ENCODE data around the gene MUC5B.

The MUC5B gene

DNA sequence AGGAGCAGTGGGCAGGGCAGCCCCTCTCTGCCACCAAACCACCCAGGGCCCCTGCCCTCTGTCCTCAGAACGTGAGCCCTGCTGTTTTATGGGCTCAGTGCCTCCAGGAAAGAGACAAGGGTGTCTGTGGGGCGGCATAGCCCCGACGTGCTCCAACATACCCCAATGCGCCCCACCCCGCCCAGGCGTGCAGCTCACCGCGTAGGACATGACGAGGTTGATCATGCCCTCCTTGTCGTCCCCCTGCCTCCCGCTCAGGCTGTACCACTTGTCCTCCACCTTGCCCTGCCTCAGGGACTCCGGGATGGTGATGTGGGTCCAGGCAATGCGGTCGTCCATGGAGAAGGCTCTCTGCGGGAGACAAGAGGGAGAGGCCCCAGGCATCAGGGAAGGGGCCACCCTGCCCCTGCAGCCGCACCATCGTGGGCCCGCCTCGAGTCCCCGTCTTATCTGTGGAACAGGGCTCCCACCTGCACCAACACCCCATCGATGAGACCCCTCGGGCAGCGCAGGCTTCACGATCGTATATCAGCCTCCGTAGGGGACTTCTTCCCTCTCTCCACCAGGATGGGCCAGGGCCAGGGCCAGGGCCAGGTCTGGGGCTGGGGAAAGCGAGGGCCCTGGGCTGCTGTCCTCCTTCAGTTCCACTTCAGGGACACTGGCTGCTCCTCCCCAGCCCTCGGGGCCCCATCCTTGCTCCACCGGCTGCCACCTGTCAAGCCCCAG is 65.7 kb downstream of the MUC5B start:
- peak; percentile 7 for DNase-seq

DNA sequence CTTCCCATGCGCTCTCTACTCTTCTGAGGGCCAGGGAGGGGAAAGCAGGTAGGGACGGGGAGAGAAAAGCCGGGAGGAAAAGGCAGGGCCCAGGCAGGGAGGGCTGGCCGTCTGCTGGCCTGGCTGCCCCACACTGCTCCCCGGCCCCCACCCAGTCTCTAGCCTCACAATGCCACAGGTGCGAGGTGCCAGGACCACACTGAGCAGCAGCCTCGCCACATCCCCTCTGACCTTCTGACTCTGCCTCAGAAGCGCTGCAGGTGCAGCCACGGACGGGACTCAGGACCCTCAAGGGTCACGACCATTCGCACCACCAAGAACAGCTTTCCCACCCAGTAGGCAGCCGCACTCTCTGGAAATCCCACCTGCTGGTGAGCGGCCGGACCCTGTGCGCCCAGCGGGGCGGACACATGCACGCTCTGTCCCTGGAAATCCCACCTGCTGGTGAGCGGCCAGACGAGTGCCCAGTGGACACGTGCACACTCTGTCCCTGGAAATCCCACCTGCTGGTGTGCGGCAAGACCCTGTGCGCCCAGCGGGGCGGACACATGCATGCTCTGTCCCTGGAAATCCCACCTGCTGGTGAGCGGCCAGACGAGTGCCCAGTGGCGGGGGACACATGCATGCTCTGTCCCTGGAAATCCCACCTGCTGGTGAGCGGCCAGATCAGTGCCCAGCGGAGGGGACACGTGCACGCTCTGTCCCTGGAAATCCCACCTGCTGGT is 66.5 kb downstream of the MUC5B start:
- DNase-seq: peak; percentile 9

DNA sequence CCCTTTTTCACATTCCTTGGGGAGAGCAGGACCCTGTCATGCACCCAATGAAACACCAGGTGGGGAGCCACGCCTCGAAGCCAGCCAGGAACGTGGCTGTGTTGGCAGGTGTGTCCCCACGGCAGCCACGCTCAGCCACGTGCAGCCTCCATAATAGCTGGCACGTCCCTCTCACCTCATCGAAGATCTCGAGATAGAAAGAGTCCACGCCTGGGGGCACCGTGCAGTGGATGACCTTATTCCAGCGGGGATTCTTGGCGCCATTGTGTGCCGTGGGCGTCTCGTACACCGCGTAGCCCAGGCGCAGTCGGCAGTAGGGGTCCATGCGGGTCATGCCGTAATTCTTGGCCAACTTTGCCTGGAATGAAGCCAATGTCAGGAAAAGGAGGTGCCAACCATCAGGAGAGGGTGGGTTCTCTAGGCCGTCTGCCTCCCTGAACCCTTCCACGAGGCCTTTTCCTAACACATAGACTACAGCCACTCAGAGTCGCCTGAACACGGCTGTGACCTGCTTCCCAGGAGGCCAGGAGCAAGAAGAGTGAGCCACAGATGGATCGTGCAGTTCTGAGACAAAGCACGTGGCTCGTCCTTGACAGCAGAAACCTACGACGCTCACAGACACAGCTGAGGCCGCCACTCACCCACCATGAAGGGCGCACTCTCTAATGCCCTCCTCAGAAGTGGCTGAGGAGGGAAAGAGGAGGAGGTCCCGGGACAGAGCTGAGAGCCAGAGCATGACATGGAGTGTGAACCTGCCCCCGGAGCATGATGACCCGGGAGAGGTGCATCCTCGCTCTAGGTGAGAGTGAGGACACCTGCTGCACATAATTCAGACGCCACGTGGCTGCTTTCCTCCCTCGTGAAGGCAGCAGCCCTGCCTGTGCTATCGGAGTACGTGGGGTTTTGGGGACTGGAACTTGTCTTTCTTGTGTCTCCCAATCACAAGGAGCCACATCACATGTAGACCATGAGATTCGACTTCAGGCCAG is 67.5 kb downstream of the MUC5B start:
- peak; percentile 16 for DNase-seq

DNA sequence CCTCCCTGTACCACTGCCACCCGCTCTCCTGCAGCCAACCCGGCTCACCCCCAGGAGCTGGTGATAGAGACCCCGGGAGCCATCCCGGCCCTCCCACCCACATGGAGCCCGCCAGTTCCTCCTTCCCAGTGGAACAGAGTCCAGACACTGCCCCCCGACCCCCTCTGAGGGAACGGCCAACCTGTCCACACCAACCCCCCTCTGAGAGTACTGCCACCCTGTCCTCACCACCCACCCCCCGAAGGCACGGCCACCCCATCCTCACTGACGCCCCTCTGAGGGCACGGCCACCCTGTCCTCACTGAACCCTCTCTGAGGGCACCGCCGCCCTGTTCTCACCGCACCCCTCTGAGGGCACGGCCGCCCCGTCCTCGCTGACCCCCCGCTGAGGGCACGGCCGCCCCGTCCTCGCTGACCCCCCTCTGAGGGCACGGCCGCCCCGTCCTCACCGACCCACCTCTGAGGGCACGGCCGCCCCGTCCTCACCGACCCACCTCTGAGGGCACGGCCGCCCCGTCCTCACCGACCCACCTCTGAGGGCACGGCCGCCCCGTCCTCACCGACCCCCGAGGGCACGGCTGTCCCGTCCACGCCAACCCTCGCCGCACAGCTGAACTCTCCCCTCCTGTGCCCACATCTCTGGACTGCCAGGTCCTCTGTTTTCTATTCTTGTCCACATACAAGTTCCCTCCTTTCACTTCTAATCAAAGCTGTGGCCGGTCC is 68.6 kb downstream of the MUC5B start:
- DNase-seq: peak; percentile 13

DNA sequence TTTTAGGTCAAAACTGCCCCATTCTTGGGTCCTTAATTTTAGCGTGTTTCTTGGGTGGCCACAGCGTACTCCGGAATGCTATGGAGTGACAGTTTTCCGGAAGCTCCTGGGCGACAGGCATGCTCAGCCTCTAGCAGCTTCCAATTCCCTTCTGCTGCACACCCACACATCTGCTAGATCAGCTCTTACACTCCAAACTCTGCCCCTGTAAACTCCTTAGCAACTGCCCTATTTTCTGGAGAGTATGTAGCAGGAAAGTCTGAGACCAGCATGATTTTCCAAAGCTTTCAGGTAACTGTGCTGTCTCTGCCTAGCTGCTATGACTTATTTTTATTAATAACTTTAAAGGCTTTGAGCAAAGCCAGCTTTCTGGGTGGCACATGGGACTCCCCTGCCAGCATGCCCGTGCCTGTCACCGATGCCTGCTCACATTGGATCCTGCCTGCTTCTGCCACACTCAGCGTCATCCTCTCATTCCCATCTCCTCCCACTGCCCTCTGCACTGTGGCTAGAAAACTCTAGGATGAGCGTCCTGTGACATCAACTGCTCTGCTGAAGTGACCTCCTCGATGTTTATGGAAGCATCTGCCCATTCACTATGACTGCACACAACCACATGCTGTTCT is 69.3 kb downstream of the MUC5B start:
- DNase-seq: peak; percentile 2

DNA sequence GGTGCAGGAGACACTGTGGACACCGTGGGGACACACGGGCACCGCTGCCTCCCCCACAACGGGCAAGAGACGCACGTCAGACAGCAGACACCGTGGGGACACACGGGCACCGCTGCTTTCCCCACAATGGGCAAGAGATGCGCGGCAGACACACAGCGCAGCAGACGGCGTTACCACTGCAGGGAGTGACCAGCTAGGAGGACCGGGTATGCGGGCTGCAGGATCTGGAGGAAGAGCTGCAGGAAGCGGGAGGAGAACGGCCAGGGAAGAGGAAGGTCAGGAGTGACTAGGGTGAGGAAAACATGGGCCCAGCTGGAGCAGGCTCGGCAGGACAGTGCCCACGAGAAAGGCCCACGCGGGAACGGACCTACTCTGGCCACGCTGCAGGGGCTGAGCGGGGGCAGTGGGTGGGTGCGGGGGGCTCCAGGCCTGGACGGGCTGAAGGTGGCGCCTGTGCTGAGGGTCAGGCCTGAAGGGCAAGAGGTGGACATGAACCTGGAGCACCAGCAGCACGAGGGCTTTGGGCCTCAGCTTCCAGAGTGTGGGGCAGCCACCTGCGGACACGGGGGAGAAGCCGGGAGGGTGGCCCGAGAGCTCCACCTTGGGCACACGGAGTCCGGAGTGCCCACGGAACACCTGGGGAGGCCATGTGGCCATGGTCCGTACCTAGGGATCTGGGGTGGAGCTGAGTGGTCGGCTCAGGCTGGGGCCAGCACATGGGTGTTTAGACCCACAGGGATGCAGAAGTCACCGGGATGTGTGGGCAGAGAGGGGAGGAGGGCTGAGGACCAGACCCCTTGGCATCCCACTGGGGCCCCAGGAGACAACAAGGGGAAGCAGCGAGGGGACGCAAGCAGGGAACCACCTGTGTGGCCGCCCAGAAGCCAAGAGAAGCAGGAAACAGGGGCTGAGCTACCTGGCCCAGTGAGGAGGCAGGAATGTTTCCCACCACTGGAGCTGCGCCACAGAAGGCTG is 70.1 kb downstream of the MUC5B start:
- peak; percentile 20 for DNase-seq

DNA sequence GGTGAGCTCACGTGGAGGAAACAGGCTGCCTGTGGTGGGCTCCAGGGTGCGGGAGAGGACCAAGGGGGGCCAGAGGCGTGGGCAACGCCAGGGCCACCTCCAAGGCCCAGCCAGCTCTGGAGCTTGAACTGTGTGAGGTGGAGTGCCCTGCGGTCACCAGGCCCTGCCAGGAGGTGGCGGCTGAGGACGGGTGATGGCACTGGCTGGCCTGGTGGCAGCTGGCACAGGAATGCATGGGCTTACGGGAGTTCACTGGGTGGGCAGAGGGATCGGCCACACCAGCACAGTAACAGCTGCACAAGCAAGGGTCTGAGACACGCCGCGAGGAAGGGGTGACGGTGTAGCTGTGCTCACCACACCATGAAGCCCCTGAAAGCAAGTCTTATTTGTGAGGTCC is 70.8 kb downstream of the MUC5B start:
- DNase-seq: peak; percentile 26

DNA sequence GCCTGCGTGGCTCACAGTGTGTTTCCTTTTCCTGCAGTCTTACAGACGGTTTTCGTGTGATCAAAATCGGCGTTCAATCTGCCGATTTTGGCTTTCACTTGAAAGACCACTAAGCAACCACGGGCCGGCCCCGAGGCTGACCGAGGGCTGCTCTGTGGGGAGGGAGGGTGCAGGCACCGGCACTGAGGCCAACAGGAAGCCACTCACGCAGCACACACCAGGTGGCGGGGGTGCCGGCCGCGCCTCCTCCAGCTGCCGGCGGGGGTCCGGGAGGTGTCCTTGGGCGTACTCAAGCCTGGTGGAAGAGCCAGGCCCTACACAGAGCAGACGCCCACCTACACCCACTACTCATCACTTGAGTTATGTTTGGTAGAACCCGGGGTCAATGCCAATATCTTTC is 72.2 kb downstream of the MUC5B start:
- no peak for DNase-seq

DNA sequence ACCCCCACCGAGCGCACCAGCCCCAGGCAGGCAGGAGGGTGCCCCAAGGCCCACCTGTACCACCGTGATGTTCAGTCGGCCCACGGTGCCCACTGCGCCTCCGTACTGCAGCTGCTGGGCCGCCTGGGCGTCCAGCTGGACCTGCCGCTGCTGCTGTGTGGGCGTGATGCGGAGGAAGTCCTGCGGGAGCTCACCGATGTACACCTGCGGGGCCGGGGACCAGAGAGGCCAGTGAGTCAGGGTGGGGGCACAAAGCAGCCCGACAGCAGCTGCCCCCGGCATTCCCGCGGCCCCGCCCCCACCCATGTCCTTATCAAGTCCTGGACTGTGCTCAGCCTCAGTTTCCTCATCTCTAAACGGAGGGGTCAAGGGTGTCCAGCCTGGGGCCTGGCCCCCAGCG is 72.7 kb downstream of the MUC5B start:
- peak; percentile 12 for DNase-seq

DNA sequence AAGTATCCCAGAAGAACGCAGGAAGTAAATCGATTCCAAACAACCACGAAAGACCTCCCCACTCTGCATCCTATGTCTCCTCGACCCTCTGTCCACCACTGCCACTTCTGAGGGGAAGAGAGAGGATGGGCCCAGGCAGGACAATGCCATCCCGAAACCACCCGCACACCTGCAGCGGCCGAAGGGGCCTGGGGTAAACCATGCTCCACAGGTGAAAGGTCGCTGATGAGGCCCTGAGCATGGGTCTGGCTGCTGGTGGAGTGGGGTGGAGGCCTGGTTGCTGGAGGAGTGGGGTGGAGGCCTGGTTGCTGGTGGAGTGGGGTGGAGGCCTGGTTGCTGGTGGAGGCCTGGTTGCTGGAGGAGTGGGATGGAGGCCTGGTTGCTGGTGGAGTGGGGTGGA is 73.4 kb downstream of the MUC5B start:
- no peak for DNase-seq

DNA sequence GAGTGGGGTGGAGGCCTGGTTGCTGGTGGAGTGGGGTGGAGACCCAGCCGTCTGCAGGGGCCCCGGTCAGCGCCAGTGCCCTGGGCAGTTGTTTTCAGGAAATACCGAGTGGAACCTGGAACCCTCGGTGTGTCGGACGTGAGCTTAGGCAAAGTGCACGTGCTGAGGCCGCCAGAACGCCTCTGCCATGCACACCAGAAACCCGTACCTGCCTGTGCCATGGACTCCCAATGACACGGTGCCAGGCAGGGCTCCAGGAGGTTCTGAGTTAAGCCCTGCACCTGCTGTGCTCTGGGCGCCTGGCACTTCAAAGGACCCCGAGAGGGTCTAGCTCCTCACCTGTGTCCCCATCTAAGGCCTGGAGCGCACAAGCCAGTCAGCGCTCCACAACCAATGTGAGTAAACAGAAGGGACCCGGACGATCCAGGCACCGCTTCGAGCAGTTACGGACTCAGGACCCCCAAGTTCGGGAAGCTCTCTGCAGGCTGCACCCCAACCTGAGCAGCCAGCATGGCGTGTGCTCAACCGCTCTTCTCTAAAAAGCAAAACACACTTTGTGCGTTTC is 74.2 kb downstream of the MUC5B start:
- DNase-seq: peak; percentile 15

DNA sequence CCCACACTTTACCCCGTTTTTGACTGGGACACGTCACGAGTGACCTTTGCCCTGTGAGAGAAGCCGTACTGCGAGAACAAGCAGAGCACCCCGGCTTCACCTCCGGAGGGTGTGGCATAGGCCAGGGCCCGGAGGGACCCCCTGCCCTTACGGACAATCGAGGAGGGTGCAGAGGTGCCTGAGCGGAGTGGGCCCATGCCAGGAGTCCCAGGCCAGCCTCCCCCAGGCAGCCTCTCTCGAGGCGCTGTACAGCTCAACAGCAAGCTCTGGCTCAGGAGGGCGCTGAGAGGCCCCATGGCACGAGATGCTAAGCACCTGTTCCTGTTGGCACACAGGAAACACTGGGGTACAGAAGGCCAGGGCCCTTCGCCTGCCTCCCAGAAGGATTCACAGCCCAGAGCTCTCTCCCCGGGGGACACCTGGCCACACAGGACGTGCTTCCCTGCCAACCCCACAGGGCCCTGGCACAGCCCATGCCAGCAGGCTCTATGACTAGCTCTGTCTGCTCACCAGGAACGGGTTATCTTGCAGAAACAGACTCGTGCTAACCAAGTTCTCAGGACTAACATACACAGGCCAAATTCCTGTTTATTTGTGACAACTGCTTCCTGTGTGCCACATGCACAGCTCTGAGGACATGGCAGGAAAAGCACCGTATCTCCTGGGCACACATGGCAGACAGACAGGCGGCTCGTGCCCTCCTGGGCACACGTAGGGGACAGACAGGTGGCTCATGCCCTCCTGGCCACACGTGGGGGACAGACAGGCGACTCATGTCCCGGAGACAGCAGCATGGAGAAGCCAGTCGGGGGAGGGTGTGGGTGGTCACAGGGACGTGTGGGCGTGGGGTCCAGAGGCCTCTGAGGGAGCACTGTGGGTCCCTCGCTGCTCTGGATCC is 75.0 kb downstream of the MUC5B start:
- DNase-seq: peak; percentile 23

DNA sequence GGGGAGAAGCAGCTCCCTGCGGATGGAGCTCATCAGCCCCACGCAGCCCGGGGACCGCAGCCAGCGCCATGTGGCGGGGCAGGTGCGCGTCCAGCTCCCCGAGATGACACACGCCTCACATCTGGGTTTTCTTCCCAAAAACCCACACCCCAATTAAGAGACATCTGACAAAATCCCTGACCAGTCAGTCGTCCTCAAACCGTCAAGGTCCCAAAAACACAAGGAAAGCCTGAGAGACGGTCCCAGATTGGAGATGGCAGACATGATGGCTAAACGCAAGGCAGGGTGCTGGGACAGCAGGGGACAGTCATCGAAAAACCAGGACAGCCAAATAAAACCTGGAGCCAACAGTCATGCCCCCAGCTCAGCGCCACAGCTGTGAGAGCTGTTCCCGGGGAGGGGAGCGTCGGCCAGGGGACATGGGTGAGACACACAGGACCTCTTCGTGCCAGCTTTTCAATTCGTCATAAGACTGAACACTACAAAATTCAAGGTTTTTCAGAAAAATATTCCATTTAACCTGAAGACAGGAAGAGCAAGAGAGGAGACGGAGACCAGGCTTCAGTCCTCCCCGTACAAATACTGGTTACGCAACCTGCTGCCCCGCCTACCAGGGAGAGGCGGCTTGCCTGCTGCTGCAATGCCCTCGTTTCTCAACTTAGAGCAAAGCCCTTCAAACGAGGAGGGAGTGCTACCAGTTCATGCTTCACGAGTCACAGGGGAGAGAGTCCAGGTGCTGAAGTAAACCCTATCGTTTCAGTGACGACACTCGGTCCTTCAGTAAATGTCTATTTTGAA is 76.0 kb downstream of the MUC5B start:
- DNase-seq: peak; percentile 24

DNA sequence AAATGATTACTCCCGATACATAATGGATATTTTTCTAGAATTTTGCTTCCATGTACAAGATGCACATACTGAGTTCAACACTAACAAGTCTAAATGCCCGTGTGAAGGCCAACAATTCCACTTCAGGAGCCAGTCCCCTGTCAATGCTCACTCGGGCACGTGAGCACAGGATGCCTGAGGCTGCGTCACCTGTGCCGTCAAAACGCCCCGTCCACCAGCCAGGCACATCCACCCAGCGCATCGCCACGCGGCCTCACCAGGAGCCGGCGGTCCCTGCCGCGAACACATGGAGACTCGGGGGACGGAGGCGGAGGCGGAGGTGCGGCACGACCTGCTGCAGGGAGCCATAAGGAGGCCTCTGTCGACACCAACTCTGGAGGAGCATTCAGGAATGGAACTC is 76.8 kb downstream of the MUC5B start:
- peak; percentile 12 for DNase-seq

DNA sequence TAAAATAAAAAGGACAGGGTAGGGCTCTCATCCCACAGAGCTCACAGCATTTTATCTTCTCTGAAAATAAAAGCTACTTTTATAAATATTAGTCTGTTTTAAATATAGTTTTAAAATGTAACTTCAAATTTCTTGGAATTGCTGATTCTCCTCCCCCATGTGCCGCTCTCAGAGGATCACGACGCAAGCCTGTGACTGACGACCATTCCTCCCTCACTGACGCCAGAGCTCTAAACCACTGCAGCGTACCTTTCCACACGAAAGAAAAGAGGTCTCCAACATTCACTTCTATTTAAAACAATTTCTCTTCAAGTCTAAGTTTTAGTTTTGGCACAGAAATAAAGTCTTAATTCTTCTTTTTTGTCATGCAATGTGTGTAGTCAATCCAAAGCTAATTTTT is 77.3 kb downstream of the MUC5B start:
- no peak for DNase-seq

DNA sequence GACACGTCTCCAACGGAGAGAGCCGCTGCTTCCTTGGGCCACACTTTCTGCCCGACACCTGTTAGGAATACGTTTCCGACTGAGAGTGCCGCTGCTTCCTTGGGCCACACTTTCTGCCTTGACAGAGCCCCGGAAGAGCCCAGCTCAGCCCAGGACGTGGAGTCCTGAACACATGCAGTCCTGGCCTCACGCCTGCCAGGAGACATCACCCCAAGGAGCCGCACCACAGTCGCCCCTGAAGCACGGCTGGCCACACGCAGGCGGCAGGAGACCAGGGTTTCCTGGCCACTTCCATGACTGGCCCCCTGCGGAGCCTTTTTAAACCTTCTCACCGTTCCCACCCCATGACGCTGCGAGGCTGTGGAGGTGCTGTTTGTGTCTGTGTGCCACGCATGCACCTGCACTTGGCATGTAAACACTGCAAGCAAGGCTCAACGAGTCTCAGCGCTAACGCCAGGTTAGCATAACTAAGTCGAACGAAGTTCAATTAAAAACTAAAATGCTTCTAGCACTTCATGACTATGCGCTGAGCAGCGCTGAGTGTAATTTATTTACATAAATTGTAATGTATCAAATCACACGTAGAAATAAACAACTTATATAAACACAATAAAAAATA is 77.8 kb downstream of the MUC5B start:
- no peak for DNase-seq

DNA sequence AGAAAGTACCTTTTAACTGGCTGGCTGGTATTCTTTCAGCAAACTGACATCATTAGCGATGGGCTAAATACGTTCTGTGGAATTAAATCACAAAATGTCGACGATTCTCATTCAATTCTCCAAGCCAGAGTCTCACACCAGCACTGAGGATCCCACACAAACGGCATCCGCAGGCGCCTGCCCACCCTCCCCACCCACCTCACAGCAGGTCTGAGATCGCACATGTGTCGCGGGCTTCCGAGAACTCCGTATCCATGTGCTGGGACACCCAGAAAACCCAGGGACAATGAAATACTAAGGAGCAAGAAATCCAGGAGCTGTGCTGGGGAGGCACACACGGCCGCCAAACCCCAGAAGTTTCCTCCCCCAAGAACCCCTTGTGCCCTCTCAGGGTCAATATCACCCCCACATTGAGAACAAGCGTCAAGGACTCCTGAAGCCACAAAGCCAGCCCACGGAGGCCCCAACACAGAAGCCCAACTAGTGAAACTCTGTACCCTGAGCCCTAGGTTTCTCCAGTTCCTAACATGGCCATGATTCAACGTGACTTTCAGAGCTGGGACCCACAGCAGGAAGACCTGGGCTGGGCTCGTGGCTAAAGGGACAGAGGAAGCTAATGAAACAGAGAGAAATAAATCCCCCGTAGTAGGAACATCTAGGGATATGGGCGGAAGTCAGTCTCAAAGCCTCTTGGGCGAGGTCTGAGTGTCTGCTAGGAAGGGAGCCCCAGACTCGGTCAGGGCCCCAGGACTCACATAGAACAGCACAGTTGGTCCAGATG is 78.5 kb downstream of the MUC5B start:
- no peak for DNase-seq

Data from left hindlimb (tissue), 1 donor.